Caco-2 (cell line): Measurements from ENCODE around the gene SP140L. TPM values are rescaled to one million over a fixed set of nuclear protein-coding genes. Genes with fewer than 3 reads are reported as not detected.

Experiments used
- BruUV-seq: library from RNA; stranded (reverse); fragments of 400-500 nt; replicated peaks from 2 replicates; lab custom pipeline; 2021; lab: Mats Ljungman, UMichigan
- CTCF ChIA-PET: fragments of 300-600 bp; sonication (Branson Sonifier 250); formaldehyde crosslinking; loops from one replicate; lab custom pipeline; 2022; ENCODE audit warnings: antibody characterized with exemption; lab: Charles Lee
- POLR2A ChIA-PET: fragments of 300-600 bp; sonication (Branson Sonifier 250); formaldehyde crosslinking; loops from one replicate; lab custom pipeline; 2022; ENCODE audit warnings: antibody characterized with exemption; lab: Charles Lee
- DNase-seq, 2 experiments: peaks; one replicate each; pipeline versions ENCODE4 v3.0.0 to v3.0.0-alpha.2; 2020 to 2022
- H3K27me3 ChIP-seq: replicated peaks from 2 replicates; pipeline ENCODE4 v1.6.0; 2011; ENCODE audit warnings: low read length; ENCODE audit not compliant: control insufficient read depth, insufficient read depth
- H3K36me3 ChIP-seq: 2 replicates; pipeline ENCODE4 v1.5.1; 2011; ENCODE audit warnings: low read length; ENCODE audit not compliant: control insufficient read depth, insufficient read depth
- H3K4me1 ChIP-seq: fragments of 250-450 bp; sonication (Bioruptor Pico); 2 replicates; pipeline ENCODE4 v1.5.1; 2020; ENCODE audit warnings: mild to moderate bottlenecking
- H3K4me3 ChIP-seq: 2 replicates; pipeline ENCODE4 v1.5.1; 2011; ENCODE audit warnings: low read depth, mild to moderate bottlenecking, control low read depth, low read length
- H3K9me3 ChIP-seq: fragments of 250-450 bp; sonication (Bioruptor Pico); 2 replicates; pipeline ENCODE4 v1.5.1; 2020; ENCODE audit warnings: mild to moderate bottlenecking, moderate library complexity
- H3K27ac Mint-ChIP-seq: one replicate; pipeline ENCODE4 v1.8.0; 2022; ENCODE audit warnings: mixed read lengths; ENCODE audit not compliant: unreplicated experiment
- H3K27me3 Mint-ChIP-seq: one replicate; pipeline ENCODE4 v1.8.0; 2022; ENCODE audit warnings: mixed read lengths; ENCODE audit not compliant: insufficient read depth, unreplicated experiment
- H3K36me3 Mint-ChIP-seq: one replicate; pipeline ENCODE4 v1.8.0; 2022; ENCODE audit warnings: mild to moderate bottlenecking, mixed read lengths; ENCODE audit not compliant: insufficient read depth, unreplicated experiment
- H3K4me1 Mint-ChIP-seq: one replicate; pipeline ENCODE4 v1.8.0; 2022; ENCODE audit warnings: low read depth, mixed read lengths; ENCODE audit not compliant: unreplicated experiment
- H3K4me3 Mint-ChIP-seq: one replicate; pipeline ENCODE4 v1.8.0; 2022; ENCODE audit warnings: mild to moderate bottlenecking, moderate library complexity, mixed read lengths; ENCODE audit not compliant: unreplicated experiment
- H3K9me3 Mint-ChIP-seq: one replicate; pipeline ENCODE4 v1.8.0; 2022; ENCODE audit warnings: mixed read lengths; ENCODE audit not compliant: unreplicated experiment
- CTCF ChIP-seq, 2 experiments: fragments of 200-600 bp in 1 of 2; IDR thresholded peaks; 1 replicate in 1 of 2; 2 replicates in 1 of 2; pipeline versions ENCODE4 v1.5.1 to v1.8.0; 2011 to 2022; ENCODE audit warnings: antibody characterized with exemption in 1 of 2, control low read depth in 1 of 2, inconsistent platforms in 1 of 2, low read depth in 1 of 2, low read length in 1 of 2, mild to moderate bottlenecking in 1 of 2, moderate library complexity in 1 of 2; ENCODE audit not compliant: insufficient read depth in 1 of 2, severe bottlenecking in 1 of 2, unreplicated experiment in 1 of 2
- intact Hi-C: fragments of 100-400 bp; cut with micrococcal nuclease; formaldehyde crosslinking; loops from one replicate; pipeline ENCODE4 v1.10.0; 2022; ENCODE audit not compliant: unreplicated experiment
- total RNA-seq: library from RNA; stranded (reverse); gene quantifications from 2 replicates; pipeline ENCODE4 v1.2.3, GENCODE V29; 2022

The SP140L gene
- total RNA-seq, 1 experiment from 2014 or later = not detected

GRCh38 chr2:230305416-230306275 lies 21.3 kb upstream of the SP140L start:
- H3K27ac Mint-ChIP-seq = no peak overlapping the region
- Histone ChIP-seq H3K27me3 (no peaks in the 10 kb centered on the region), H3K9me3 (no peaks in the 10 kb centered on the region), H3K36me3 (no peaks in the 10 kb centered on the region), H3K4me1 (no peaks in the 10 kb centered on the region), H3K4me3 (no peak overlapping the region)
- H3K27me3 Mint-ChIP-seq = no peaks in the 10 kb centered on the region
- CTCF ChIA-PET = no interaction called here
- POLR2A ChIA-PET = no interaction called here
- no peaks in the 10 kb centered on the region for H3K4me1 Mint-ChIP-seq
- BruUV-seq = no TSS peak
- intact Hi-C loops = no loop called here
- no peak overlapping the region for H3K4me3 Mint-ChIP-seq
- TF ChIP-seq CTCF (IDR thresholded peaks at IDR 0.05; ENCODE audit: insufficient read depth in 1 of 2, low read depth in 1 of 2, low read length in 1 of 2, severe bottlenecking in 1 of 2, unreplicated experiment in 1 of 2) = no peak
- peaks cover 23% of the 10 kb centered on the region for H3K9me3 Mint-ChIP-seq
- H3K36me3 Mint-ChIP-seq = no peaks in the 10 kb centered on the region
- DNase-seq = no peak

DNA sequence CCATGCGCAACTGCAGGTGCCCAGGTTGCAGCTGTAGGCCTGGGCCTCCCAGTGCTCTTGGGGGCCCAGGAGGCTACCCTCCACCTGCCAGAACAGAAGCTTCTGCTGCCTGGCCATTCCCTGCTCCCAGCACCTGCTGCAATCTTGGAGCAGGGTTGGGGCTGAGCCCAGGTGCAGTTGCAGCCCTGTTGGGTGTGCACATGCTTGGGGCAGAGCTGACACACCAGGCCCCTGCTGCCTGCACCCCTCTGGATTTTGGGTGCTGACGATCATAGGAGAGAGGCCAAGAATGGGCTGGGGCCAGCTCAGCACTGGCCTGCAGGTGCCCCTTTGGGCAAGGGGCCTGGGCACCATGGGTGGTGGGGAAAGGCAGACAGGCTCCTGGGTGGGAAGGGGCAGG lies 20.5 kb upstream of the SP140L start:
- TF ChIP-seq CTCF (IDR thresholded peaks at IDR 0.05; ENCODE audit: insufficient read depth in 1 of 2, low read depth in 1 of 2, low read length in 1 of 2, severe bottlenecking in 1 of 2, unreplicated experiment in 1 of 2) = no peak
- Mint-ChIP-seq H3K4me3 (no peak overlapping the region), H3K9me3 (peaks cover 23% of the 10 kb centered on the region), H3K27ac (no peak overlapping the region), H3K36me3 (no peaks in the 10 kb centered on the region), H3K27me3 (no peaks in the 10 kb centered on the region), H3K4me1 (no peaks in the 10 kb centered on the region)
- Histone ChIP-seq H3K4me3 (no peak overlapping the region), H3K9me3 (no peaks in the 10 kb centered on the region), H3K36me3 (no peaks in the 10 kb centered on the region), H3K4me1 (no peaks in the 10 kb centered on the region), H3K27me3 (no peaks in the 10 kb centered on the region)
- ChIA-PET POLR2A (no interaction called here), CTCF (no interaction called here)
- intact Hi-C loops = no loop called here
- BruUV-seq = no TSS peak
- no peak for DNase-seq

- no peak overlapping the region for H3K27ac Mint-ChIP-seq
- no peaks in the 10 kb centered on the region for H3K36me3 Mint-ChIP-seq
- Histone ChIP-seq H3K4me1 (no peaks in the 10 kb centered on the region), H3K9me3 (no peaks in the 10 kb centered on the region), H3K36me3 (no peaks in the 10 kb centered on the region), H3K27me3 (no peaks in the 10 kb centered on the region), H3K4me3 (no peak overlapping the region)
- ChIA-PET CTCF (no interaction called here), POLR2A (no interaction called here)
- TF ChIP-seq CTCF (IDR thresholded peaks at IDR 0.05; ENCODE audit: insufficient read depth in 1 of 2, low read depth in 1 of 2, low read length in 1 of 2, severe bottlenecking in 1 of 2, unreplicated experiment in 1 of 2) = no peak
- intact Hi-C loops = no loop called here
- H3K4me3 Mint-ChIP-seq = no peak overlapping the region
- H3K27me3 Mint-ChIP-seq = no peaks in the 10 kb centered on the region
- no peak for DNase-seq
- H3K9me3 Mint-ChIP-seq = peaks cover 21% of the 10 kb centered on the region
- H3K4me1 Mint-ChIP-seq = no peaks in the 10 kb centered on the region
- no TSS peak for BruUV-seq
Measured at GRCh38 chr2:230307485-230307884, 19.5 kb upstream of the SP140L start.
